T follicular helper cell (primary cell): ENCODE measurements around the gene HABP4.

Experiments
- DNase-seq: peaks from one replicate; pipeline ENCODE4 v3.0.0-alpha.2; 2020; ENCODE audit warnings: low read depth
- total RNA-seq, 2 experiments: gene quantifications; one replicate each; lab custom pipeline; 2026; lab: John Stamatoyannopoulos, UW

The HABP4 gene
- total RNA-seq = 28.3 to 48.9 reads per million in 2 experiments

- DNase-seq = peak; percentile 93
Observed at GRCh38 chr9:96449845-96450612, at the start of gene HABP4. Gene HABP4 (plus strand): TSS chr9:96450169. CDS start chr9:96450280, 111 bp downstream.

DNA sequence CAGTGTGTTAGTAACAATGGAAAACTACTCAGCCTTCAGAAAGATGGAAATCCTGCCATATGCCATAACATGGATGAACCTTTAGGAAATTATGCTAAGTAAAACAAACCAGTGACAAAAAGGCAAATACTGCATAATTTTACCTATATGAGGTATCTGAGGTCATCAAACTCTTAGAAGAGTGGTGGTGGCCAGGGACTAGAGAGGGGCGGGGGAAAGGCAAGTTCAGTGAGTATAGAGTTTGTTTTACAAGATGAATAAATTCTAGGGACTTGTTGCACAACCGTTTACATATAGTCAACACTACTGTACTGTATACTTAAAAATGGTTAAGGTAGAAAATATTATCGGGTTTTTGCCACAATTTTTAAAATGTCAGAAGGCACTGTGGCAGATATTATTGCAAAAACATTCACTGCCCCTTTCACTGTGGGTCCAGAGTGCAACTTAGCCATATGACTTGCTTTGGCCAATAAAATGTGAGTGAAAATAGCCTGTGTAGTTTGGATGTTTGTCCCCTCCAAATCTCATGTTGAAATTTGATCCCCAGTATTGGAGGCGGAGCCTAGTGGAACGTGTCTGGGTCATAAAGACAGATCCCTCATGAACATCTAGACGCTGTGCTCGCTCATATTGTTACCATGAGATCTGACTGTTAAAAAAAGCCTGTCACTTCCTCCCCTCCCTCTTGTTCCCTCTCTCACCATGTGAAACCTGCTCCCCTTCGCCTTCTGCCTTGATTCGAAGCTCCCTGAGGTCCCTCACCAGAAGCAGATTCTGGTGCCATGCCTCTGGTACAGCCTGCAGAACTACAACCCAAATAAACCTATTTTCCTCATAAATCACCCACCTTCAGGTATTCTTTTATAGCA, 41.3 kb upstream of the HABP4 start:
- DNase-seq = no peak

GRCh38 chr9:96411129-96411838, 38.7 kb upstream of the HABP4 start:
- DNase-seq = no peak

- DNase-seq = no peak
Observed at GRCh38 chr9:96412174-96412913, 37.6 kb upstream of the HABP4 start.

DNA sequence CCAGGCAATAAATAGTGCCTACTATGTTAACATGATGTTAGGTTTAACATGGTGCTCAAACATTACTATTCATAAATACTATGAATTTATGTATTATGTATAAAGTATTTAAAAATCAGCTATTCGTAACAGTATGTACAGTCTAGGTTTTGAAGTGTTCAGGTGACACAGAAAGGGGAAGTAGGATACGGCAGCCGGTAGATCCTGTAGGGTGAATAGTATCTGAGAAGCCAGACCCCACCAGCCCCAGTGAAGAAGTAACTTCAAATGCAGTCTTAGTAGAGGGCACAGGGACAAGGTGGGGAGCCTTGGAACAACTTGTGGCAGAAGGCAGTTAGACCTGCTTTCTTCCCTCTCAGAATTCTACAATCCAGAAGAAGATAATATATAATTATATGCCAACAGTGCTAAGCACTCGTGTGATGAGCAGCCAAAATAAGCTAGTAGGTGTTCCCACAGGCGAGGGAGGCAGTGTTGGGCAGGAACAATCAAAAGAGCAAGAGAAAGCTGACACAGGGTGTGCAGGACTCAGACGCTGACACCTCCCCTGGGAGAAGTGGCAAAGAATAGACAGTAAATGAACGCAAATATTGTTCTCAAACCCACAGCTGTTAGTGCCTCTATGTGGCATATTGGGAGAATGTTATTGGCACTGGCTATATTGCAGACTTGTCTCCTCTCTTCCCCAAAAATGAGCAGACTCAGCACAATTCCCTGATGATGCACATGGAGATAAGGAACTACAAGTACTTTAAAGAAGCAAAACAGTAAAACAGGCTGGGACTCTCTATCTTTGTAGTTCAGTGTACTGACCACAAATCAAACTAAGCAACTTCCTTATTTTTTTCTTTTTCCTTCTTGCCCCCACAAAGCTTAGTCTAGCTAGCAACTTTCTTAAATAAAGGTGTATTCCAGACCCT, 36.4 kb upstream of the HABP4 start:
- no peak for DNase-seq

DNA sequence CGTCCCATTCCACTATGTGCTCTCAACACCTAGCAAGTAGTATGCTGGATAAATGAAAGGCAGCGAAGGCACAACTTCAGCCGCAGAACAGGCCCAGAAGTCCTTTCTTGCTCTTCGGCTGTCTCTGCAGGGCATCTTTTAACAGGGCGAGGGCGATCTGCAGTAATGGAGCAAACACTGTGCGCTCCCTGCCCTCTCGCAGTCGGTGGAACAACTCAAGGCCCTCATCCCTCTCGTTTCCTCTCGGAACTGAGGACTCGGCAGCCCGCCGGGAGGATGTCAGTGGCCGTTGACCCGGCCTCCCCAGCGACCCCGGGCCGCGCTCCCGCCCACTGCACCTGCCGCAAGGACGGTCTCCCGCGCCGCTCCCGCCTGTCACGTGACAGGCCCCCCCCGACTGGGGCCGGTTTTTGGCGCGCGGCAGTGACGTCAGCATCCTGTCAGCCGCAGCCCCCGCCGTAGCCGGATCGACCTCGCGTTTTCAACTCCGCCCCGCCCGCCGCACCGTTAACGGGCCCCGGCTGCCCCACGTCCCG, 32.9 kb upstream of the HABP4 start:
- DNase-seq = peak; percentile 87

DNA sequence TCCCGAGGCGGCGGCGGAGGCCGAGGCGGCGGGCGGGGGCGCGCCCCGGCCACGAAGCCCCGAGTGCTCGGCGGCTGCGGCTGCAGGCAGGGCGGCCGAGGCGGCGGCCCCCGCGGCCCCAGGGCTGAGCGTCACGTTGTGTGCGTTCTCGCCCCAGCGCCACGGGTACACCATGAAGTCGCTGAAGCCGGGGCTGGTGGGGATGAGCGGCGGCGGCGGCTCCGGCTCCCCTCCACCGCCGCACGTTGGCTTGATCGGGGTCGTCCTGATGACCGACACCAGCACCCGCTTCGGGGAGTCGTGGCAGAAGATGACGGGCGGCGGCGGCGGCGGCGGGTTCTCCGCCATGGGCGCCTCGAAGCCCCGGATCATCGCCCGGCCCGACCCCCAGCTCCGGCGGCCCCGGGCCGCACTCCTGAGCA, 32.3 kb upstream of the HABP4 start:
- no peak for DNase-seq

DNA sequence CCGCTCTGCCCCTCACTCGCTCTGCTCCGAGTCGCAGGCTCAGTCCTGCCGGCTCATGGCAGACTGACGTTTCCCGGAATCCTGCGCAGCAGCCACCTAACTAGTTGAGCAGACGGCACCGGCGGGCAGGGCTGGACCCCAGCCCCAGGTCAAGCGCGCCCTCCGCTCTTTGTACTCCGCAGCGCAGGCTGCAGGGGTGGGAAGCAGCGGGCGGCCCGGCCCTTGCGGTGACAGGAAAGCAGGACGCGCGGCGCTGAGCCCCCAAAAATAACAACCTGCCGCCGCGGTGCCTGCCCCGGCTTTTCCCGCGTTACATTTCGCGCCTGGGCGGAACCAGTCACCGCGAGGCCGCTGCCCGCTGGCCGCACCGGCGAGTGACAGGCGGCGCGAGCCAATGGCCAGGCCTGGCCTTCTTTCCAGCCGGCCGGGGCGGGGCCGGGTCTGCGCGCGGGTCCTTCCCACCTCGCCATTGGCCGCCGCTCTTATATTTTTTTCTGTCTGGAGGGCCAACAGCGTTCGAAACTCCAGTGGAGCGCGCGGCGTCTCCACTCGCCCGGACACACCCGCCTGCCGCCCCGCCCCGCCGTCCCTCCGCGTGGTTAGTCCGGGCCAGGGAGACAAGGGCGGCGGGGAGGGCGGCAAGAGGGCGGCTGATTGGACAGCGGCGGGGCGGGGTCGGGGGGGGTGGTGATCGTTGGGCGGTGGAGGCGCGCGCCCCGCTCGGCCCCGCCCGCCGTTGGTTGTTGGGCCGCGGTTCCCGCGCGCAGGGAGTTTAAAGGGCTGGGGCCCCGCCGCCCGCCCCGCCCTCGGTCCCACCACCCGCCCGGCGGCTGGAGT, 31.7 kb upstream of the HABP4 start, which contains the start of gene ZNF367:
Gene ZNF367 (minus strand): TSS at position 288 of the 837 bp plus-strand sequence. CDS start 338 bp downstream, outside the sequence.
- DNase-seq = peak; percentile 80

- peak; percentile 13 for DNase-seq
Observed at GRCh38 chr9:96418920-96419690, 30.9 kb upstream of the HABP4 start.

- DNase-seq = no peak
Observed at GRCh38 chr9:96419691-96419969, 30.3 kb upstream of the HABP4 start.

DNA sequence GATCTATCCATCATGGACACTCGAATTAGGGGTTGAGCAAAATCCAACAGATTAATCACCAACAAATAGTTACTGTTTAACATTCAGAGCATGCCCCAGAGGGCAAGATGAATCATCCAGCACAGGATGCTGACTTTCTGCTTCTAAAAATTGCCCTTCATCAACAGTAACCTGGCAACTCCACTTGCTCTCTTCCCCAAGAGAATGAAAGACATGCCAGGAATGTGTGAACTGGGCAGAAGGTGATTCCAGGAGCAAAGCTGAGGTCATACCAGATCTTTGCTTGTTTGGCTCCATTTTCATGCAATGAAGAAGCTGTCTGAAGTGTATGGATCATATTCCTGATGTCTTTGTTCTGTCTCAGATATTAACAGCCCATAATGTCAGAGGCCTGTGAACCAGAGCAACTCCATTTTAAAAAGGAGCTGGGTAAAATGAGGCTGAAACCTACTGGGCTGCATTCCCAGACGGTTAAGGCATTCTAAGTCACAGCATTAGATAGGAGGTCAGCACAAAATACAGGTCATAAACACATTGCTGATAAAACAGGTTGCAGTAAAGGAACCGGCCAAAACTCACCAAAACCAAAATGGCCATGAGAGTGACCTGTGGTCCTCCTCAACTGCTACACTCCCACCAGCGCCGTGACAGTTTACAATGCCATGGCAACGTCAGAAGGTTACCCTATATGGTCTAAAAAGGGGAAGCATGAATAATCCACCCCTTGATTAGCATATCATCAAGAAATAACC, 29.3 kb upstream of the HABP4 start:
- no peak for DNase-seq

DNA sequence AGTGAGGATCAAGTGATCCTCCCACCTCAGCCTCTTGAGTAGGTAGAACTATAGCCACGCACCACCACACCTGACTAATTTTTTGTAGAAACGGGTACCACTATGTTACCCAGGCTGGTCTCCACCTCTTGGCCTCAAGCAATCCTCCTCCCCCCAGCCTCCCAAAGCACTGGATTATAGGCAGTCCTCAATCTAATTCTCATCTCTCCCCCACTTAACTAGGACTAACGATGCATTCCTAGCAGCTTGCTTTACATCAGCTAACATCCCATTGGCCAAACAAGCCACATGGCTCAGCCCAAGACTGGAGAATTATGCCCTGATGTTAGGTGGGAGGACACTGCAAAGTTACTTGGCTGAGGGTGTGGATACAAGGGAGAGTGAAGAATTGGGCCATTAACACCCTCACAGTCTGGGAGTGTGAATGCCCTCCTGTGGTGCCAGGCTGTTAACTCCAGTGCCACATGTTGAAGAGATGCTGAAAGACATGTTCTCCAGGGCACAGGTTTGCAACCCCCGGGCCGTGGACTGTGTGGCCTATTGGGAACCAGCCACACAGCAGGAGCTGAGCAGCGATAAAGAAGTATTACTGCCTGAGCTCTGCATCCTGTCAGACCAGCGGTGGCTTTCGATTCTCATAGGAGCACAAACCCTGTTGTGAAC, 26.5 kb upstream of the HABP4 start:
- no peak for DNase-seq

GRCh38 chr9:96423985-96424336, 26.0 kb upstream of the HABP4 start:
- DNase-seq = no peak

DNA sequence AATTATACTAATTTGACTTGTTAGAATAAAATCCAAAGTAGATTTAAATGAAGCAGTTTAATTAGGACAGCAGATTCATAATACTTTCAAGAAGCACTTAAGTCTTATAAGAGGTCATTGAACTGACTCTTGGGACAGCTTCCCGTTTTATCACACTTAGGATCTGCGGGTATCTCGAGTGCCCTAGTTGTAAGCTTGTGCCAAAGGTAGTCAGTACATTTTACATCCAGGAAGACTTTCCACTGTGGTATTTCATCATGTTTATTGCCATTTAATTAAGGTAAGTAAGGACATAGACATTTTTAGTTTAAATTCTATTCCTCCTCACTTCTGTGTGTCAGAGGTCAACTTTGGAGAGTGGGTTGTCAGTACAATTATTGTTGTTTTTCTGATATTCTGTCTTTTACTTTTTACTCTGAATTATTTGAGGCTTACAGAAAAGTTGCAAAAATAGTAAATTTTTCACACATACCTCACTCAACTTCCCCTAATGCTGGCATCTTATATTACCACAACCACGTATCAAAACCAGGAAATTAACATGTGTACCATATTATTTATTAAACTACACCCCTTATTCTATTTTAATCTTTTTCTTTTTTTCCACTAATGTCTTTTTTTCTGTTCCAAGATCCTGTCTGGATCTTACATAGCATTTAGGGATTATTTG, 24.3 kb upstream of the HABP4 start:
- DNase-seq = no peak

- DNase-seq = no peak
Observed at GRCh38 chr9:96429732-96430131, 20.2 kb upstream of the HABP4 start.

DNA sequence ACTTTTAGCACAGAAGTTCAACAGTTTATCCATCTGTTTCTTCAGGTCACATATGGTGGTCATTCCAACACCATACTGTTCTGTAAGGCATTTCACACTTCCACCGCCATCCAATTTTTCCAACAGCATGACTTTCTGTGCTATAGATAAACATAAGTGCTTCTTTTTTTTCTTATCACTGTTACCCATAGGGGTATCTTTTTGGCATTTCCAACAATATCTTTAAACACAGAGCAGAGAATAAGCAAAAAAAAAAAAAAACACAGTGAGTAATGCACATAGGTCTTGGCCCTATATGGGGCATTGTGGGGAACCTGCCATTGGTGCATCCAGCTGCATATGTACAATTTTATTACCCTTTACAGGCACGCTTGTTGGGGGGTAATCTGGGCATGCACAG, 19.6 kb upstream of the HABP4 start:
- no peak for DNase-seq

DNA sequence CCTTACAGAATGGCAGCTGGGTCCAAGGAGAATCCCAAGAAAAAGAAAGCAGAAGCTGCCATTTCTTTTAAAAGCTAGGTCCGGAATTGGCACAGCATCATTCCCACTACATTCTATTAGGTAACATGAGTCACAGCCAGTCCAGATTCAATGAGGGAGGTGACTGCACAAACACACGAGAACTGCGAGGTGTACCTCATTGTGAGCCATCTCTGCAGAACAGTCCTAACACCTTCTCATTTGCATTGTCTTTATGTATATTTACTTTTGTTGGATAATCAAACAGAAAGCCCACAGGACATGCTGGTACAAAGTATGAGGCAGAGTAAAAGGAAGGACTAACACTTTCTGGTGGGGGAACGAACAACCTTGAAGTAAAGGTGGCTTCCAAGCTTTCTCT, 14.6 kb upstream of the HABP4 start:
- no peak for DNase-seq
